ENCODE data around the gene NENF.
"Not testable (repeated sequence)": the region's sequence is repeated elsewhere in the genome, so short reads cannot be mapped to it uniquely, and the experiment has no call there.

Gene NENF

GRCh38 chr1:212432661-212433576 is at the start of gene NENF:
TSS of gene NENF (plus strand) at chr1:212432920. CDS start at chr1:212432944, 24 bp downstream.
- DNase-seq (ENCODE audit: low spot score): peak; percentile 68

GRCh38 chr1:212386029-212386428 is 46.7 kb upstream of the NENF start:
- DNase-seq (ENCODE audit: low spot score): no peak

- DNase-seq (ENCODE audit: low spot score): no peak
Measured at GRCh38 chr1:212388985-212389716, 43.6 kb upstream of the NENF start.

DNA sequence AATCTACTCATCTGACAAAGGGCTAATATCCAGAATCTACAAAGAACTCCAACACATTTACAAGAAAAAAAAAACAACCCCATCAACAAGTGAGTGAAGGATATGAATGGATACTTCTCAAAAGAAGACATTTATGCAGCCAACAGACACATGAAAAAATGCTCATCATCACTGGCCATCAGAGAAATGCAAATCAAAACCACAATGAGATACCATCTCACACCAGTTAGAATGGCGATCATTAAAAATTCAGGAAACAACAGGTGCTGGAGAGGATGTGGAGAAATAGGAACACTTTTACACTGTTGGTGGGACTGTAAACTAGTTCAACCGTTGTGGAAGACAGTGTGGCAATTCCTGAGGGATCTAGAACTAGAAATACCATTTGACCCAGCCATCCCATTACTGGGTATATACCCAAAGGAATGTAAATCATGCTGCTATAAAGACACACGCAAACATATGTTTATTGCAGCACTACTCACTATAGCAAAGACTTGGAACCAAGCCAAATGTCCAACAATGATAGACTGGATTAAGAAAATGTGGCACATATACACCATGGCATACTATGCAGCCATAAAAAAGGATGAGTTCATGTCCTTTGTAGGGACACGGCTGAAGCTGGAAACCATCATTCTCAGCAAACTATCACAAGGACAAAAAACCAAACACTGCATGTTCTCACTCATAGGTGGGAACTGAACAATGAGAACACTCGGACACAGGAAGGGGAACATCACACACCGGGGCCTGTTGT is 36.9 kb upstream of the NENF start:
- not testable (repeated sequence) for DNase-seq (ENCODE audit: low spot score)

DNA sequence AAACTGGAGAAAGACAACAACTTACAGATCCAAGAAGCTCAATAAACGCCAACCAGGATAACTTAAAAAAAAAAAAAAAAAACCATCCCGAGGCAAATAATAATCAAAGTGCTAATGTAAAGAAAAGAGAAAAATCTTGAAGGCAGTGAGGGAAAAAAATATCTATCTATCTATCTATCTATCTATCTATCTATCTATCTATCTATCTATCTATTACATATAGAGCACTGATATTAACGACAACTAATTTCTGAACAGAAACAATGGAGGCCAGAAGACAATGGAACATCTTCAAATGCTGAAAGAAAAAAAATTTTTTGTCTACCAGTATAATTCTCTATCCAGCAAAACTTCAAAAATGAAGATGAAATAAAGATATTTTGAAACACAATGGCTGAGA is 36.1 kb upstream of the NENF start:
- DNase-seq (ENCODE audit: low spot score): no peak

- DNase-seq (ENCODE audit: low spot score): no peak
Measured at GRCh38 chr1:212397171-212397570, 35.5 kb upstream of the NENF start.

- no peak for DNase-seq (ENCODE audit: low spot score)
Measured at GRCh38 chr1:212401042-212401441, 31.7 kb upstream of the NENF start.

- DNase-seq (ENCODE audit: low spot score): no peak
Measured at GRCh38 chr1:212401838-212402582, 30.7 kb upstream of the NENF start.

GRCh38 chr1:212402666-212403321 is 29.9 kb upstream of the NENF start:
- DNase-seq (ENCODE audit: low spot score): no peak

DNA sequence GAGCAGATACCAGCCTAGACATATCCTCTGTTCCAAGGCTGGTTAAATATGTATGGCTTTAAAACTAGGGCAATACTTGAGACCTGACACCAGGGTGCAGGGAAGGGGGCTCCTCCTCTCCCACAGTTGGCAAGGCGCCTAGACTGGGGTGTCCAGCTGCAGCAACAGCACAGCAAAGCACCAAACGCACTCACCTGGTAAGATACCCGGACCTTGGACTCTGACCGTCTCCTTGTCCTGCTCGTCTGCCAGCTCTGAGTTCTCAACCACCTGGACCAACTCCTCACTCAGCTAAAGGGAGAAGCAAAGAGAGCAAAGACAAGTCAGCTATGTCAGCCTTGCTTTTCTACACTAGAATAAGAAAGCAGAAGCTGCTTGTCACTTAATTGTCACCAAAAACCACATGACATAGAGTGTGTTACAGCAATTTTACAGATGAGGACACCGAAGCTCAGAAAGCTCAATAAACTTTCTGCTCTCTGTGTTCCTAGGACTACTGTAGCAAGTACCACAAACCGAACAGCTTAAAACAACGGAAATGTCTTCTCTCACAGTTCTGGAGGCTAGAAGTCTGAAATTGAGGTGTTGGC is 22.4 kb upstream of the NENF start:
- DNase-seq (ENCODE audit: low spot score): no peak

DNA sequence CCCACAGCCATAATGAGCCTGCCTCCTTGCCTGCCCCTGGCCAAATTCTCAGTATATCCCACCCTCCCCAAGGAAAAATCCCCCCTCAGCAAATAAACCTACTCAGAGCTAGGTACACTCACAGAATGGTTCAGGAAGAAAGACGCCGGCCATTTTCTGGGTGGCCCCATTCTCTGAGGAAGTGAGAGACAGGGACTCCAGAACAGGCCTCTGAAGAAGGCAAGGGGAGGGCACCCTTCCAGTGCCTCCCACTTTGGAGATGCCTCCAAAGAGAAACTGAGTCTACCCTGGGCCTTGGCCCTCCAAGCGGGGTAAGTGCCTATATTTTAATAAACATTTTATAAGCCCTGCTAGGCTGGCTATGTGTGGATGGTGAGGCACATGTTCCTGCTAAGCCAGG is 20.3 kb upstream of the NENF start:
- no peak for DNase-seq (ENCODE audit: low spot score)

GRCh38 chr1:212413902-212414327 is 18.8 kb upstream of the NENF start:
- DNase-seq (ENCODE audit: low spot score): no peak

- DNase-seq (ENCODE audit: low spot score): peak; percentile 89
Measured at GRCh38 chr1:212414328-212415106, 18.2 kb upstream of the NENF start, which contains the start of gene PACC1. TSS of gene PACC1 (minus strand) at chr1:212414886. CDS start at chr1:212414757, 129 bp downstream.

GRCh38 chr1:212415107-212415841 is 17.4 kb upstream of the NENF start:
- no peak for DNase-seq (ENCODE audit: low spot score)

GRCh38 chr1:212421165-212421564 is 11.6 kb upstream of the NENF start:
- DNase-seq (ENCODE audit: low spot score): no peak

DNA sequence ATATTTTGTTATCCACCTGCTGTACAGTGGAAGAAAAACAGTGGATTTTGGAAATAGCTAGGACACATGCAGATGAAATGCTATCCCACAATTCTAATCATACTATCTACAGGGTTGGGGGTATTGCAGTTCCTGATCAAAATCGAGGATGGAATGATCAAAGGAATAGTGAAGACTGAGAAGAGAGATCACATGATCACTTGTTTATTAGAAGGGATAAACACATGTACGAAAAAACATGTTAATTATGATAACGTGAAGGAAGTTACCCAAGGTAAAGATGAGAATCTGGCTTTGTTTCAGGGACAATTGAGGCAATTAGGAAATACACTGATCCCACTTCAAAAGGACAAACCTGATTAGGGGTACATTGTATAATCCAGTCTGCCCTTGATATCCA is 8.8 kb upstream of the NENF start:
- no peak for DNase-seq (ENCODE audit: low spot score)

DNA sequence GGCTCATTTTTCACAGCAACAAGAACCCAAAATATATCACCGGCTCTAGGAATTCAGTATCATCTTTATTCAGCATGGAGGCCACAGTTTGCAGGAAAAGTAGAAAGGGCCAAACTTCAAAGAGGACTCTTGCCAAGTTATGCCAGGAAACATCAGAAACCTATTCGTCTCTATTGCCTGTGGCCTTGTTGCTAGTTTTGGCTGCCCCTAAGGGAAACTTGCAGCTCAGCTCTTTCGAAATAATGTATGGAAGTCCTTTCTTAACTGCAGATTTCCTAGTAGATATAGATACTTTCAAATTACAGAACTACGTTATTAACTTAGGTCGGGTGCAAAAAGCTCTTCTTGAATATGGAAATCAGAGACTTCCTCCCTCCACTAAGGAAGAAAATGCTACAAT is 4.2 kb upstream of the NENF start:
- DNase-seq (ENCODE audit: low spot score): no peak

GRCh38 chr1:212430416-212430815 is 2.3 kb upstream of the NENF start:
- DNase-seq (ENCODE audit: low spot score): no peak

- no peak for DNase-seq (ENCODE audit: low spot score)
Measured at GRCh38 chr1:212430955-212431394, 1.7 kb upstream of the NENF start.
